GM18861 (cell line): ENCODE data around the gene MCM8.
A peak's percentile ranks its signal among the peaks of the same experiment; 100 is the strongest.

Experiments used
- ATAC-seq: cut with Tn5 transposase; IDR thresholded peaks from one replicate; pipeline ENCODE4 v1.9.1; 2021; ENCODE audit not compliant: unreplicated experiment

The MCM8 gene

DNA sequence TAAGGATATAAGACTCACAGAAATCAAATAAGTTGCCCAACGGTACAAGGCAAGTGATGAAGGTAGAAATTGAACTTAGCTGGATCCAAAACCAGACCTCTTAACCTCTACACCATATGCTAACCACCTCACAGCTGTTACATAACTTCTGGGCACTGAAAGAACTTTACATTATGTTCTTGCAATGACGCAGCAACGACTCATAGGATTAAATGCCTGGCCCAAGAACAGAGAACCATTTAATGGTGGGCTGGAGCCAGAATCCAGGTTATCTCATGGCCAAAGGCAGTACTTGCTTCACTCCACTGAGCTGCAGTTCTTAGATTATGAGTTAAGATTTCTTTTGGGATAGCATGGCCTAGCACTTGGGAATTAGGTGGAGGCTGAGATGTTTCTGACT, 4.5 kb upstream of the MCM8 start:
- ATAC-seq: no peak

DNA sequence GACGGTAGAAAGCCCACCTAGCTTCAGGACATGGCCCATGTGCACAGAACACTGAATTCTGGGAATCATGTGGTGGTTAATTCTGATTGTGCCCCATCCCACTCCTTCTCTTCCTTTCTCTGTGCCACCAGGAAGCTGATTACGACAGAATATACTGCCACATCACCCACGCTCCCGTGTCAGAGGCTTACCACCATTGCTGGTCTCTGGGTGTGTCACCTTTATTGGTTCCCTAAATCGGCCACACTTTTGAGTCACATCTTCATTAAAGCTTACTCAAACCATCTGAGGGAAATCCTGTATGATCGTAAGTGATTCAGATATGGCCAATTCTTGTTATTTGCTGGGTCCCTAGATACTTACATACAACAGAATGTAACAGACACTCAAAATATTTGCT, 3.2 kb upstream of the MCM8 start:
- ATAC-seq: no peak

DNA sequence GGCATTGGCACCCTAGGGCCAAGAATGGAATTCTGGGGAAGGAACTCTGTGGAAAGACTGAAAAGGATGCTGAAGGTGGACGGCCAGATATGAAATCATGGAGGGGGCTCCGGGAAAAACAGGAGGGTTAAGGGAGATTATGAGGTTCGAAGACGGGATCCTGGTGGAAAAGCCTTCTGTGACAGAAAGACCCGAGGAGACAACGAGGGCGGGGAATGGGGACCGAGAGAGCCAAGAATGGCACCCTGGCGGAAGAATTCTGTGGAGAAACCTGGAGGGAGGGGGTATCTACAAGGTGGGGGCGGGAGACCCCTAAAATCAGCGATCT, 545 bp upstream of the MCM8 start:
- ATAC-seq: no peak

DNA sequence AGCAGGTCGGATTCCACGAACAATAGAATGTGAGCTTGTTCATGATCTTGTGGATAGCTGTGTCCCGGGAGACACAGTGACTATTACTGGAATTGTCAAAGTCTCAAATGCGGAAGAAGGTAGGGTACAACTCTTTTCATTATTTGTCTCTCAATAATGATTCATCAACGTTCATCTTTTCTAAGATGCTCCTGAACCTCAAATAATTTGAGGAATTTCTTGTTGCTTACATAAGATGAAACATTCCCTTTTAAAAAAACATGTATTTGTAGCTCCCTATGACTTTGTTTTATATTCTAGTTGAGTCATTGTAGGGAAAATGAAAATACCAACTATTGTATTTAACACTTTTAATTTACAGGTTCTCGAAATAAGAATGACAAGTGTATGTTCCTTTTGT, 17.0 kb downstream of the MCM8 start:
- no peak for ATAC-seq

DNA sequence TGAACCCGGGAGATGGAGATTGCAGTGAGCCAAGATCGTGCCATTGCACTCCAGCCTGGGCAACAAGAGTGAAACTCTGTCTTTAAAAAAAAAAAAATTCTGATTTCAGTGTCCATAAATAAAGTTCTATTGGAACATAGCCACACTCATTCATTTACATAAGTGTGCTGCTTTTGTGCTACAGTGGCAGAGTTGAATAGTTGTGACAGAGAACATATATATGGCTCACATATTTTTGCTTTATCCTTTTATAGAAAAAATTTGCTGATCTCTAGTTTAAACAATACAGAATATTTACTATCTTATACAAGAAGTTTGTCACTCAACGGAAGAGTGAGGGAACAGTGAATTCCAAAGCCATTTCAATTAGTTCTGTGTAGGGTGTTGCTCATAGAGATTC, 18.0 kb downstream of the MCM8 start:
- ATAC-seq: no peak

DNA sequence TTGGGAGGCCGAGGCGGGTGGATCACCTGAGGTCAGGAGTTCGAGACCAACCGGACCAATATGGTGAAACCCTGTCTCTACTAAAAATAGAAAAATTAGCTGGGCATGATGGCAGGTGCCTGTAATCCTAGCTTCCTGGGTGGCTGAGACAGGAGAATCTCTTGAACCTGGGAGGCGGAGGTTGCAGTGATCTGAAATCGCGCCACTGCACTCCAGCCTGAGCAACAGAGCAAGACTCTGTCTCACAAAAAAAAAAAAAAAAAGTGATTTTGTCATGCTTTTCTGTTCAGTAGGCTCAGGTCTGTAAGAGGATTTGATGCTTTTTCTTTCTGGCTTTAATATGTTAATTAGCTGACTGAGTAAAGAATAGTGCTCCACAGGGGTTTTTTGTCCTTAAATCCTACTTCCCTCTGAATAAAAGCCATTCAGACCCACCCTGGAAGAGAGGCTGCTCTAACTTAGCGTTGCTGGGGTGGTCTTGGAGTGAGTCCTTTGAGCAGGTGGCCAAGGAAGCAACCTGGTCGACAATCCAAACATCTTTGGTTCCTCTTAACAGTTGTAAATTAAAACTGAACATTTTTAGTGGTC, 19.0 kb downstream of the MCM8 start:
- no peak for ATAC-seq

DNA sequence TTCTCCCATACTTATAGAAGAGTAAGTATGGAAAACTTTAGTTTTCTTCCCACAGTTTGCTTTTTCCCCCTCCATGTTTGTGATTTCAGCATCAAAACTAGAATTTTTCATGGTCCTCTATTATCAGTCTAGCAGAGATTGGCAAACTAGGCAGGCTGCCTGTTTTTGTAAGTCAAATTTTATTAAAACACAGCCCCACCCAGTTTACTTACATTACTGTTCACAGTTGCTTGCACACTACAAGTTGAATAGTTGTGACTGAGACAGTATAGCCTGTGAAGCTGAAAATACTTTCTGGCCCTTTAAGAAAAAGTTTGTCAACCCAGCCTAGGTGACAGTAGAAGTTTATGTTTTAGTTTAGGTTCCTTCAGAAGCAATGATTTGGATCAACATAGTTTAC, 19.5 kb downstream of the MCM8 start:
- no peak for ATAC-seq

DNA sequence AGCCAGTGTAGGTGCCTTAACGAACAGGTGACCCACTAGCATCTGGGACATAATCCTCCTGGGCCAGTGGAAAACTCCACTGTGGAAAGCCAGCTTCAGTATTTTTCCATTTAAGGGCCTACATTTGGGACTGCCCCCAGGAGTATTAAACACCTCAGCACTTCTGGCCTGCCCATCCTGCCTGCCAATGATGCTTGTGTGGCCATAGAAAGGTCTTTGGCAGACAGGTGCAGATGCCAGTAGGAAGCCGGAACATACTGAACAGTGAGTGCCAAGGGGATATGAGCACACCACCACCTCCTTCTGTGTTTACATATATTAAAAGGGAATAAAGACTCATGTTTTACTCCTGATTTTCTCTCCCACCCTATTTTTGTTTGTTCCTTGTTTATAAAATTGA, 19.9 kb downstream of the MCM8 start:
- no peak for ATAC-seq

DNA sequence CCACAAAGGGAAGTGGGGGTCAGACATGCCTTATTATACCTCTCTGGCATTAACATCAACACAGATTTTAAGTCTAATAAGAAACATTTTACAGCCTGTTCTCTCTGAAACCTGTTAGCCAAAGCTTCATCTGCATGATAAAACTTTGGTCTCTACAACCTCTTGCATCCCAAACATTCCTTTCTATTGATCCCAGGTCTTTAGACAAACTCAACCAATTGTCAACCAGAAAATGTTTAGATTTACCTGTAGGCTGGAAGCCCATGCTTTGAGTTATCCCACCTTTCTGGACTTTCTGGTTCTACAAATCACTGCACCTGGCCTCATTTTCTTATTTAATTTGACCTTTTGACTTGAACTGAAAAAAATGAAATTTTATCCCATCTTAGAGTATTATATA, 20.8 kb downstream of the MCM8 start:
- ATAC-seq: no peak

DNA sequence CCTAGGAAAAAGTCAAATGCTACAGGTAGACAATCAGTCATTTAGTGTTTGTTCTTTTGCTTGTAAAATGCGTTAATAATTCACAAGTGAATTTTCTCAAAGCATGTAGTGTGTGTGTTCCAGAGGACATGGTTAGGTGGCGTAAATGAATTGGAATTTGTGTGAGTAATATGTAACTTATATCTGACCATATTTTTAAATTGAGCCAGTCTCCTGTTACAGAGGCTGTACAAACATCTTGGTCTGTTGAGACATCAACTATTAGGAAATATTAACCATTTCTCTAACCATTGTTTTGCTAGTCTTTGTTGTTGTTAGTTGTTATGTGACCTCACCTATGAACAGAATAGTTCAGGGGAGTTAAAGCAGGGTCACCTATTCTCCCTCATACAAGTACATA, 22.7 kb downstream of the MCM8 start:
- ATAC-seq: no peak

DNA sequence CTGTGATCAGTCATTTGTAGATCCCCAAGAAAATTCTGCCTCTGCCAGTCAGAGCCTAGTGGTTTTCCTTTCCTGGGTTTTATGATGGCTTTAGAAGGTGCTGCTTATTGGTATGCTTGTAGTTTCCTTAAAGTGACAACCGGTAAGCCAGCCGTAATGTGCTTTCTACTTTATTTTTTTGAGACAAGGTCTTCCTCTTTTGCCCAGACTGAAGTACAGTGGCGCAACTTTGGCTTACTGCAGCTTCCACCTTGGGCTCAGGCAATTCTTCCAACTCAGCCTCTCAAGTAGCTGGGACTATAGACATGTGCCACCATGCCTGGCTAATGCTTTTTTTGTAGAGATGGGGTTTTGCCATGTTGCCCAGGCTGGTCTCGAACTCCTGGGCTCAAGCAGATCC, 23.5 kb downstream of the MCM8 start:
- ATAC-seq: no peak

DNA sequence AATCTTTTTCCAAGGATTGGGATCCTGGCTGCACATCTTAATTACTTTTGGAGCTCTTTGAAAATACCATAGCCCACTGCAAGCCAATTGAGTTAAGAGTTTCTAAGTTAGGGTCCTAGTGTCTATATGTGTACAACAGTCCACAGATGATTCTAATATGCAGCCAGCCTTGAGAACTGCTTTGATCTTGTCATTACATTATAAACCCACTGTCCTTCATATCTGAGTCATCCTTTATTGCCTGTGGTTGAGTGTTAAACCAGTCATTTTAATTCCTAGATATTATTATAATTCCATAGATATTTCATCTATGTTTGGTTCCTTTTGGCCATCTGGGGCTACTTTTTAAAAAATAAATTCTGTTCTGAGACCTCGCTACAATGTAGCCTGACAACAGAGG, 24.1 kb downstream of the MCM8 start:
- no peak for ATAC-seq

DNA sequence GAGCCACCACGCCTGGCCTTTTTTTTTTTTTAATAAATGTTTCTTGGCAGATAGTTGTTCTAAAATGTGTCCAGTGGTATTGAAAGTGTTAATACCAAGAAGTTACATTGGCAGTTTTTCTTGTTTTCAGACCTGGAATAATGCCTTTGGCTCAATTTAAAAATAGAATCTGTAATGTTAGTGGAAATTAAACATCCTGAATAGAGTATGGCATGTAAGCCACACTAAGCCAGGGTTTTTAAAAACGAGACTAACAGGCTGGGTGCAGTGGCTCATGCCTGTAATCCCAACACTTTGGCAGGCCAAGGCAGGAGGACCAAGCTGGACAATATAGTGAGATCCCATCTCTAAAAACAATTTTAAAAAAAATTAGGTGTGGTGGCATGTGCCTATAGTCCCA, 25.3 kb downstream of the MCM8 start:
- no peak for ATAC-seq

DNA sequence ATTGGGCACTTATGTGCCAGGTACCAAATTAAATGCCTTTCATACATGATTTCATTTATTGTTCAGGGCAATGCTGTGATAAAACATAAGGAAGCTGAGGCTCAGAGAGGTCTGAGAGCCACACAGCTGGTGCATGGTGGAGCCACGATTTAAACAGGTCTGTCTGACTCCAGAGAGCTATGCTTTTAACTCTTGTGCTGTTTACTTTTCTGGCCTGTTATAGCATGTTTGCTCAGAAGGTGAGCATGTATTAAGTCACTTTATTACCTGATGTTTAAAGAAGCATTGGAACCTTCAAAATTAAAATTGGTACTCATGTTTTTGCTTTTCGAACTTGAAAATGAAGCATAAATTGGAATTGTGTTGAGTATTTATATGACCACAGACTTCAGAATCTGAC, 26.8 kb downstream of the MCM8 start:
- no peak for ATAC-seq

DNA sequence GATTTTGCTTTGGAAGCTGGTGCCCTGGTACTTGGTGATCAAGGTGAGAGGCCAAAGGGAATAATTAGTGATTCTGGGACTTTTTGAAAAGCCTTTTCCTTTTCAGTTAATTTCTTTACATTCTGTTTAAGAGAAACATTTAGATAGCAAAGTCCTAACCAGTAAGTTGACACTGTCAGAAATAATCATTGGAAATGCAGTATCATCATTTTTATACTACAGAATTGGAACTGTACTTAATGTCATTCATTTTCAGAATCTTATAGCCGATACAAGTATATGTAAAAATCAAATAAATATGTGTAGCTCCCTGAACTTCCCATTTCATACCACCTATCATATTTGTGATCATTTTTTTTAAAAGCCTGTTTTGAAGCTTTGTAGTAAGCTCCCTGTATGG, 27.5 kb downstream of the MCM8 start:
- no peak for ATAC-seq

DNA sequence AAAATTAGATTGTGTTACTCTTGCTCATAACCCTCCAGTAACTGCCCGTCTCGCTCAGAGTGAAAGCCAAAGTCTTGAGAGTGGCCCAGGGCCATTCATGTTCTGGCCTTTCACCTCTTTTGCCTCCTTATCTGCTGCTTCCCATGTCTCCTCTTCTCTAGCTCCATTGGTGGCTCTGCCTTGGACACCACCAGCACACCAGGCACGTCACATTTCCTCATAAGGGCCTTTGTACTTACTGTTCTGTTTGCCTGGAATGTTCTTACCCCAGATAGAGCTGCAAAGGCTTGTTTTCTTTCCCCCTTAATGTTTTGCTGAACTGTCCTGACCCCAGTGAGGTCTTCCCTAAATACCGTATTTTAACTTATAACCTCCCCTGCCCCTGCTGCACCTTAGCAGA, 29.3 kb downstream of the MCM8 start:
- ATAC-seq: no peak

DNA sequence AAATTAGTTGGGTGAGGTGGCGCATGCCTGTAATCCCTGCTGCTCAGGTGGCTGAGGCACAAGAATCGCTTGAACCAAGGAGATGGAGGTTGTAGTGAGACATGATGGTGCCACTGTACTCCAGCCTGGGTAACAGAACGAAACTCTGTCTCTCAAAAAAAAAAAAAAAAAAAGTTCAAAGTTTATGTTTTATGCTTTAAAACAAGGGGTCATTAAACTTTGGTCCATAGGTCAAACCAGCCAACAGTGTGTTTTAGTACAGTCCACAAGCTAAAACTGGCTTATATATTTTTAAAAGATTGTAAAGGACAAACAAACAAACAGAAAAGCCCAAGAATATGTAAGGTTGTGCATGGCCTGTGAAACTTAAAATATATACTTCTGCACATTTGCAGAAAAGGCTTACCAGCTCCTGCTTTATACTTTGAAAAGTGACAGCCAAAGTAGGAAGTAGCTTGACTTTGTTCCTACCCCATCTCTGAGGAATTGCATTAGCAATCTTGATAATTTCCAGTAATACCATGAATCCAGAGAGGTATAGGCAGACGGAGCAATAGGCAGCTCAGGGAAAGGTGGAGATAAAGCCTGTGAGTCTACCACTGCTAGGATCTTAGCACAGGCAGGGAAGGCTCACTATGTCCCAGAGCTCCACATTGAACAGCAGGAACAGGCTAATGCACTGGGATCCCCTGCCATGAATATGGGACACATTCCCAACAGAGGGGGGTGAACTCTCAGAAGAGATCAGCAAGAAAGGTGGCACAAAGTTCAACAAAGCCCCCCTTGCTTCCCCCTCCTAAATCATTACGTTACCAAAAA, 30.5 kb downstream of the MCM8 start:
- ATAC-seq: no peak

DNA sequence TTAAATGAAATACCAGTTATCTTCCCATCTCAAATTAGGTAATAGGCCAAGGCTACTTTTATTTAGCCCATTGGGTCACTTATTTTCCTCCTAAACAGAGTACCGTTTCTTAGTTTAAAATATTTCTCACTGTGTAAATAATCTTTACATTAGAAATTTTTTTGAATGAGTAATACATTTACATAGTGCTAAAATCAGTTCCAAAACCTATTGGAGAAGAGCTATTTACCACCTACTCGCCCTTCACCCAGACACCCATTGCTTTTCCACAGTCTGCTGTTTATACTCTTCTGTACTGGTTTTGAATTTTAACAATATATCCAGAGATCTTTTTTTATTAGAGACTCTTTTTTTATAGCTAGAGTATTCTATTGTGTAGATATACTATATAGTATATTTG, 36.9 kb downstream of the MCM8 start:
- ATAC-seq: no peak

DNA sequence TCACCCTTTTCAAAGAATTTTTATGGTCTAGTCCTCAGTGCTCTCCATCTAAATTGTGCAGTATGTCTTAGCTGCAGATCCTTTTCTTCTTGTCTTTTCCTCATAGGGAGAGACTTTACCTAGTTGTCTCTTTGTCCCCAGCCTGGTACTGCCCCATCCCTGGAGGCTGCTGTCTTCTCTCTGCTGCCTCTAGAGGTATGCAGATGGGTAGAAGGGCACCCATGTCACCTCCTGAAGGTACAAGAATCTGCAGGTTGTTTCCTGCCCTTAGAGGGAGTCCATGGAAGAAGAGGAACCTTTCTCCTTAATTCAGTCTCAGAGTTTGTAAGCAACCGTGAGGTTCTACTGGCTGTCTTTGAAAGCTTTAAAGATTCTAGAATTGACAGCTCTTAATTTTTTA, 39.1 kb downstream of the MCM8 start:
- ATAC-seq: no peak

DNA sequence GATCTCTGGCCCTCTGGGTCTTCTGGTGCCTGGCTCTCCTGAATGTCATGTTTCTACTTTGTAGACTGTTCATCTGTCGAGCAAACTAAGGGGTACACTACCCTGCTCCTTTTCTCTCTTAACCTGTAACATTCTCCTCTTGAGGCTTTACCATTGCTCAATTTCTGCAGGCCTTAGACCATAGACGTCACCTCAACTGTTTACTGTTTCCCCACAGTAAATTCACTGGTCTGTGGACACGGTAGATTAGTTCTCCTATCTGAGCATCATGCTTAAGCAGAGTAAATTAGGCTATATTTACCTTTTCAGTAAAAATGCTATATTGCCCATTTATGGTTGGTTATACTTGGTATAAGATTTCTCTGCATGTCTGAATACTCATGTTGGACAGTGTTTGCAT, 40.5 kb downstream of the MCM8 start:
- ATAC-seq: no peak

DNA sequence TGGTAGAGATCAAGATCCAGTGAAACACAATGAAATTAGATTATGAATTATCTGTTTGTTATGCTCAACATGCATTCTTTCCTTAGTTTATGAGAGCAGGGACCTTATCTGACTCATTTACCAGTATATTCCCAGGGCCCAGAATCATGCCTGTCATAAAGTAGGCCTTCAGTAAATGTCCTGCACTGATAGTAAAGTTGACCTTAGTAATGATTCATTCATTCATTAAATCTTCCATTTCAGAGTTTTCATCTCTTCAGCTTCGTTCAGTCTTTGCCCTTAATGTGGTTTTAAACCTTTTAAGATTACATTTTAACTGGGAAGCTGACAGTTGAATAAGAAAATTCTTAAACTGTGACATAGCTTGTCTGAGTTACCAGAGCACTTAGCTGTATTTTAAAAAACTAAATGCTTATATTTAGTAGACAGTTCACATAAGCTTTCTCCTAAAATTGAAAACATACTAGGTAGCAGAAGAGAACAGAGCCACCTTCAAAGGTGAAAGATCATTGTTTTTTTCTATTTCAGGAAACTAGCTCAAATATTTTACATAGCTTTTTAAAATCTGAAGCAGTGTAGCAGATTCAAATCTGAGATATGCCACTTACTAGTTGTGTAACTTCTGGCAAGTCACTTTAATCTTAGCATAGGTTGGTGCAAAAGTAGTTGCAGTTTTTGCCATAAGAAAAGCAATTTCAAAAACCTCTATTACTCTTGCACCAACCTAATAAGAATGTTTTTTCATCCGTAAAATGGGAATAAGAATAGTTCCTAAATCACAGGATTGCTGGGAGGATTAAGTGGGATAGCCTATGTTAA, 41.4 kb downstream of the MCM8 start:
- no peak for ATAC-seq

DNA sequence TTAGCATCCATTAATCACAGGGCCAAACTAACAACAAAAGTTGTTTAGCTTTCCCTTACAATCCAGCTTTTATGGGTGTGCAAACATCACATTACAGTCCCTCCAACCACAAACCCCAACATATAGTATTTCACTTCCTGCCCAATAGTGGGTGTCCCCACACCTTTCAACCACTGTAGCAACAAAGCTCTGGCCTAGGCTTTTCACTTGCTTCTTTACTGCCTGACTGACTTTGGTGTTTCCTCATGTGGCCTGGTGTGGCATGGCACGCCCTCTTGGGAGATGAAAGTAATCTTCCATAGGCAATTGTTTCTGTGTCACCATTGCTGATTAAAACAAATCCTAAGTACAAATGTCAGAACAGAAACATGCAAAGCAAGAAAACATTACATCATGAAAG, 46.3 kb downstream of the MCM8 start:
- ATAC-seq: peak; percentile 93
